ENCODE results near the gene ANKH. TPM values are rescaled to one million over a fixed set of nuclear protein-coding genes. Genes with fewer than 3 reads are reported as not detected.
A peak's percentile ranks its signal among the peaks of the same experiment; 100 is the strongest.

ANKH gene
- total RNA-seq (2016; rRNA removed; fragmentation: Illumina TruSeq; extraction: Trizol) (20.5 and 25.0 TPM in 2 replicates), polyA plus RNA-seq (2011; rRNA removed) (36.0 and 37.5 TPM in 2 replicates), polyA minus RNA-seq (2011; rRNA and poly(A)+ RNA removed; ENCODE audit: low replicate concordance) (91.4 and 122 TPM in 2 replicates), Bru-seq, nascent RNA (percentile 76 among the genes with signal in this experiment), BruChase-seq, experiment 1, labeled RNA remaining after a 6-hour chase (percentile 74 among the genes with signal in this experiment), BruChase-seq, experiment 2, labeled RNA remaining after a 2-hour chase (percentile 67 among the genes with signal in this experiment)
- total RNA-seq (2016; cell fraction: cytosol; rRNA removed; fragmentation: Illumina TruSeq; extraction: Trizol; ENCODE audit: low read depth) = 30.6 and 33.5 TPM in 2 replicates
- total RNA-seq (2016; cell fraction: insoluble cytoplasmic fraction; rRNA removed; fragmentation: Illumina TruSeq; extraction: Trizol) = 16.2 and 25.0 TPM in 2 replicates
- total RNA-seq (2016; cell fraction: membrane; rRNA removed; fragmentation: Illumina TruSeq; extraction: Trizol) = 65.6 and 68.7 TPM in 2 replicates
- 32.7 and 39.4 TPM in 2 replicates for total RNA-seq (2016; cell fraction: nucleus; rRNA removed; fragmentation: Illumina TruSeq; extraction: Trizol)
- 42.6 and 44.0 TPM in 2 replicates for polyA plus RNA-seq (2011; cell fraction: cytosol; rRNA removed)
- 25.8 and 30.6 TPM in 2 replicates for polyA plus RNA-seq (2011; cell fraction: nucleus; rRNA removed)
- 30.1 and 34.0 TPM in 2 replicates for polyA plus RNA-seq (2012)
- 56.4 and 58.7 TPM in 2 replicates for polyA plus RNA-seq (2016; cell fraction: cytosol; fragmentation: Illumina TruSeq; extraction: Trizol; ENCODE audit: low read depth)
- 31.3 and 37.0 TPM in 2 replicates for polyA plus RNA-seq (2016; cell fraction: insoluble cytoplasmic fraction; fragmentation: Illumina TruSeq; extraction: Trizol; ENCODE audit: low read depth)
- 82.3 and 96.6 TPM in 2 replicates for polyA plus RNA-seq (2016; cell fraction: membrane; fragmentation: Illumina TruSeq; extraction: Trizol; ENCODE audit: low read depth)
- polyA plus RNA-seq (2016; cell fraction: nucleus; fragmentation: Illumina TruSeq; extraction: Trizol; ENCODE audit: insufficient read depth, low read depth) = 37.3 and 45.0 TPM in 2 replicates
- 20.7 and 21.6 TPM in 2 replicates for polyA minus RNA-seq (2011; cell fraction: cytosol; rRNA and poly(A)+ RNA removed)
- polyA minus RNA-seq (2011; cell fraction: nucleus; rRNA and poly(A)+ RNA removed) = 54.6 and 56.5 TPM in 2 replicates
- long read RNA-seq, experiment 1, full-length matches to known transcripts = 2 of 9 reads
- long read RNA-seq, experiment 1, partial matches to known transcripts = 3 of 9 reads
- long read RNA-seq, experiment 1, other reads (novel, unspliced or antisense) = 4 of 9 reads
- long read RNA-seq, experiment 2, full-length matches to known transcripts = 48 of 78 reads
- long read RNA-seq, experiment 2, partial matches to known transcripts = 11 of 78 reads
- long read RNA-seq, experiment 2, other reads (novel, unspliced or antisense) = 19 of 78 reads

DNA sequence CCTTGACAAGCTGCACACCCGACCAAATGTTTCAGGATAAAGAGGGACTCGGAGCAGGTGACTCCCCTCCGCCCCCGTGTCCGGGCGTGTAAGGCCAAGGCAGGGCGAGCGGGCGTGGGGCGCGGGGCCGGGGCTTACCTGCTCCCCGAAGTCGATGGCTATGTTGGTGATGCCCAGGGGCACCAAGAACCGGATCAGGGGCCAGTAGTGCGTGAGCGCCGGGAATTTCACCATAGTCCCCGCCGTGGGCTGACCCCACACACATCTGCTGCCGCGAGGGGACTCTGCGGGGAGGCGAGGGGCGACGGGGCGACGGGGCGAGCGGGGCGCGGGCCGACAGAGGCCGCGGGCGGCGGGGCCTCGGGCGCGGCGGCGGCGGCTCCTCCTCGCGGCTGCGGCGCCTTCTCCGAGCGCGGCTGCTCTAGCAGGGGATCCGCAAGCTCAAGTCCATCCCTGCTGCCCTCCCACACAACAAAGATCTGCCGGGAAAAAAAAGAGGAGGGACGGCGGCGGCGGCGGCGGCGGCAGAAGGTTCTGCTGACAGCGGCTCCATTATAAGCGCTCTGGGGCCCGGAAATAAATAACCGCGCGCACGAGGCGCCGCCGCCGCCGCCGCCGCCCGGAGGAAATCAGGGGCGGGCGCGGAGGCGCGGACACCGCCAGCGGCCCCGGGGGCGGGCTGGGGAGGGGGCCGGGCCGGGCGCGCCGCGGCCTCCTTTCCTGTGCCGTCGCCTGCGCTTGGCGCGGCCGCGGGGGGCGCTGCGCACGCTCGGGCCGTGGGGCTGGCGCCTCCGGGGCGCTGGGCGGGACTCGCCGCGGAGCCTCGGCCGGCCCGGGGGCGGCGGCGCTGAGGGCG, at the start of gene ANKH:
TSS of gene ANKH (minus strand) at position 565 of the 856 bp plus-strand sequence. CDS start at position 234, 331 bp downstream.
- no peaks in the 10 kb centered on the region for H4K20me1 ChIP-seq (ENCODE audit: insufficient read depth, low read length)
- in situ Hi-C loops (cut with HindIII; ENCODE audit: extremely low pct_ligation_motif_present, low pct_unique_long_range_greater_than_20kb) = loop anchor here (5.0 kb wide), 2 partner anchors 141 to 144 kb away; no protein-coding TSS in a partner anchor
- peak; percentile 88 for ATAC-seq
- BruUV-seq (replicated peaks) = no TSS peak
- H3K9ac ChIP-seq (ENCODE audit: insufficient read depth, low read depth, low read length) = peak within 1 kb of the TSS; percentile 72
- peak within 1 kb of the TSS; percentile 94 for H3K4me2 ChIP-seq (ENCODE audit: low read depth, low read length)
- no peaks in the 10 kb centered on the region for H3K9me3 ChIP-seq (ENCODE audit: low read length)
- no peak for FAIRE-seq
- ChIA-PET CTCF (ENCODE audit: low intra/inter-chr PET ratio, low total read pairs) (interaction anchor here (2.4 kb wide), 1 partner anchor 144 kb away, joined by 13 read pairs; no protein-coding TSS in a partner anchor), POLR2A (interaction anchor here (0.6 to 1.8 kb wide), 5 partner anchors 10 to 1599 kb away, joined by 3 to 5 read pairs (median 3); no protein-coding TSS in a partner anchor)
- no peaks in the 10 kb centered on the region for H3K36me3 ChIP-seq (replicated peaks in 1 of 2; ENCODE audit: control insufficient read depth in 1 of 2, insufficient read depth in 2 of 2, low read length in 2 of 2)
- DNase-seq (ENCODE audit: low spot score) = peak; percentile 51
- peak within 1 kb of the TSS; percentile 15 for H2AFZ ChIP-seq (ENCODE audit: low read length)
- H3K27me3 ChIP-seq (ENCODE audit: control insufficient read depth in 1 of 2, insufficient read depth in 2 of 2, low read length in 2 of 2) = no peaks in the 10 kb centered on the region; a peak in 2 of 5 replicates
- 3% methylated on average over 13 of the region's 115 CpGs for WGBS (ENCODE audit: low lambda C conversion rate)
- peaks cover 46% of the 10 kb centered on the region for H3K4me1 ChIP-seq (ENCODE audit: insufficient read depth, low read length)
- H3K79me2 ChIP-seq (ENCODE audit: insufficient read depth, low read length) = peaks cover 36% of the 10 kb centered on the region
- intact Hi-C loops (cut with micrococcal nuclease; ENCODE audit: unreplicated experiment) = loop anchor here (1.0 to 5.0 kb wide), 3 partner anchors 99 to 143 kb away; no protein-coding TSS in a partner anchor
- peak within 1 kb of the TSS; percentile 54 for H3K27ac ChIP-seq (ENCODE audit: extremely low read length, insufficient read depth, low read length)
- peak within 1 kb of the TSS; percentile 80 to 93 (median 88) for H3K4me3 ChIP-seq (replicated peaks in 1 of 3; ENCODE audit: insufficient read depth in 1 of 3, low read depth in 2 of 3, low read length in 3 of 3)
- 0 out of 2 replicates have a peak, but pooled peaks have one; percentile 19 for TF ChIP-seq HOXA3 (CRISPR knock-in tag; IDR thresholded peaks at IDR 0.05)
- TF ChIP-seq, protein P1, sequence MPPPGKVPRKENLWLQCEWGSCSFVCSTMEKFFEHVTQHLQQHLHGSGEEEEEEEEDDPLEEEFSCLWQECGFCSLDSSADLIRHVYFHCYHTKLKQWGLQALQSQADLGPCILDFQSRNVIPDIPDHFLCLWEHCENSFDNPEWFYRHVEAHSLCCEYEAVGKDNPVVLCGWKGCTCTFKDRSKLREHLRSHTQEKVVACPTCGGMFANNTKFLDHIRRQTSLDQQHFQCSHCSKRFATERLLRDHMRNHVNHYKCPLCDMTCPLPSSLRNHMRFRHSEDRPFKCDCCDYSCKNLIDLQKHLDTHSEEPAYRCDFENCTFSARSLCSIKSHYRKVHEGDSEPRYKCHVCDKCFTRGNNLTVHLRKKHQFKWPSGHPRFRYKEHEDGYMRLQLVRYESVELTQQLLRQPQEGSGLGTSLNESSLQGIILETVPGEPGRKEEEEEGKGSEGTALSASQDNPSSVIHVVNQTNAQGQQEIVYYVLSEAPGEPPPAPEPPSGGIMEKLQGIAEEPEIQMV (CRISPR knock-in tag; IDR thresholded peaks at IDR 0.05; ENCODE audit: low read depth) = no peak
- peak; percentile 13 for TF ChIP-seq HNRNPLL (IDR thresholded peaks at IDR 0.05; ENCODE audit: low read depth, low read length, poor library complexity, severe bottlenecking)
- TF ChIP-seq CBX1 (IDR thresholded peaks at IDR 0.05; ENCODE audit: low read depth) = no peak
- 0 out of 2 replicates have a peak, but pooled peaks have one; percentile 10 for TF ChIP-seq KMT2A (CRISPR knock-in tag; IDR thresholded peaks at IDR 0.05)
- TF ChIP-seq DMAP1 (CRISPR knock-in tag; IDR thresholded peaks at IDR 0.05) = no peak
- TF ChIP-seq, protein P2, sequence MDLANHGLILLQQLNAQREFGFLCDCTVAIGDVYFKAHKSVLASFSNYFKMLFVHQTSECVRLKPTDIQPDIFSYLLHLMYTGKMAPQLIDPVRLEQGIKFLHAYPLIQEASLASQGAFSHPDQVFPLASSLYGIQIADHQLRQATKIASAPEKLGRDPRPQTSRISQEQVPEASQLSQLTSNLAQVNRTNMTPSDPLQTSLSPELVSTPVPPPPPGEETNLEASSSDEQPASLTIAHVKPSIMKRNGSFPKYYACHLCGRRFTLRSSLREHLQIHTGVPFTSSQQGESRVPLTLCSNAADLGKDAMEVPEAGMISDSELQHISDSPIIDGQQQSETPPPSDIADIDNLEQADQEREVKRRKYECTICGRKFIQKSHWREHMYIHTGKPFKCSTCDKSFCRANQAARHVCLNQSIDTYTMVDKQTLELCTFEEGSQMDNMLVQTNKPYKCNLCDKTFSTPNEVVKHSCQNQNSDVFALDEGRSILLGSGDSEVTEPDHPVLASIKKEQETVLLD (CRISPR knock-in tag; IDR thresholded peaks at IDR 0.05; ENCODE audit: low read depth) = peak; percentile 47; the same call in 1 of the 2 replicates
- TF ChIP-seq, protein P3, sequence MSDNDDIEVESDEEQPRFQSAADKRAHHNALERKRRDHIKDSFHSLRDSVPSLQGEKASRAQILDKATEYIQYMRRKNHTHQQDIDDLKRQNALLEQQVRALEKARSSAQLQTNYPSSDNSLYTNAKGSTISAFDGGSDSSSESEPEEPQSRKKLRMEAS (IDR thresholded peaks at IDR 0.05) = peak; percentile 28; the same call in 1 of the 2 replicates
- TF ChIP-seq HNRNPL (IDR thresholded peaks at IDR 0.05; ENCODE audit: low read depth, low read length) = 0 out of 2 replicates have a peak, but pooled peaks have one; percentile 7
- TF ChIP-seq JUNB (CRISPR knock-in tag; IDR thresholded peaks at IDR 0.05; ENCODE audit: borderline replicate concordance) = no peak
- TF ChIP-seq, protein P4, sequence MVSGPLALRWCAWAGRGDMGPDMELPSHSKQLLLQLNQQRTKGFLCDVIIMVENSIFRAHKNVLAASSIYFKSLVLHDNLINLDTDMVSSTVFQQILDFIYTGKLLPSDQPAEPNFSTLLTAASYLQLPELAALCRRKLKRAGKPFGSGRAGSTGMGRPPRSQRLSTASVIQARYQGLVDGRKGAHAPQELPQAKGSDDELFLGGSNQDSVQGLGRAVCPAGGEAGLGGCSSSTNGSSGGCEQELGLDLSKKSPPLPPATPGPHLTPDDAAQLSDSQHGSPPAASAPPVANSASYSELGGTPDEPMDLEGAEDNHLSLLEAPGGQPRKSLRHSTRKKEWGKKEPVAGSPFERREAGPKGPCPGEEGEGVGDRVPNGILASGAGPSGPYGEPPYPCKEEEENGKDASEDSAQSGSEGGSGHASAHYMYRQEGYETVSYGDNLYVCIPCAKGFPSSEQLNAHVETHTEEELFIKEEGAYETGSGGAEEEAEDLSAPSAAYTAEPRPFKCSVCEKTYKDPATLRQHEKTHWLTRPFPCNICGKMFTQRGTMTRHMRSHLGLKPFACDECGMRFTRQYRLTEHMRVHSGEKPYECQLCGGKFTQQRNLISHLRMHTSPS (CRISPR knock-in tag; IDR thresholded peaks at IDR 0.05; ENCODE audit: low read depth) = no peak
